ENCODE measurements around the gene ZBED4. TPM values are rescaled to one million over a fixed set of nuclear protein-coding genes. Genes with fewer than 3 reads are reported as not detected.

The ZBED4 gene
- total RNA-seq, 1 experiment from 2014 or later: 21.6 TPM

- Histone ChIP-seq H3K4me2 (ENCODE audit: low read length) (no peak overlapping the region), H3K27me3 (ENCODE audit: insufficient read depth, low read length) (no peaks in the 10 kb centered on the region), H4K20me1 (ENCODE audit: insufficient read depth) (no peaks in the 10 kb centered on the region), H3K4me1 (ENCODE audit: control insufficient read depth in 1 of 2, insufficient read depth in 2 of 2, low read length in 2 of 2) (no peaks in the 10 kb centered on the region), H3K9me3 (ENCODE audit: control insufficient read depth in 1 of 2, insufficient read depth in 1 of 2, low read depth in 1 of 2, low read length in 2 of 2) (peaks cover 0 to 6% of the 10 kb centered on the region in 2 experiments; a peak in 1 of 4 replicates), H3K27ac (ENCODE audit: low read depth, low read length) (no peak overlapping the region), H3K79me2 (ENCODE audit: insufficient read depth, low read length) (peaks cover 65% of the 10 kb centered on the region), H3K9ac (ENCODE audit: low read length) (no peak overlapping the region), H3K4me3 (replicated peaks in 1 of 2; ENCODE audit: low read depth in 1 of 2, low read length in 2 of 2) (no peak overlapping the region), H2AFZ (ENCODE audit: low read depth, low read length, poor library complexity, severe bottlenecking) (no peak overlapping the region), H3K9me2 (ENCODE audit: insufficient read depth) (no peaks in the 10 kb centered on the region), H3K36me3 (ENCODE audit: control insufficient read depth in 1 of 2, insufficient read depth in 2 of 2, low read length in 2 of 2) (peaks cover 15 to 45% of the 10 kb centered on the region in 2 experiments)
- ChIA-PET POLR2A (no interaction called here), CTCF (no interaction called here), RAD21 (ENCODE audit: low non-redundant PET in 1 of 2, low total read pairs in 2 of 2, uncharacterized antibody in 2 of 2, unreplicated experiment in 2 of 2) (no interaction called here)
- BruUV-seq (replicated peaks): no TSS peak
- intact Hi-C loops (cut with micrococcal nuclease): no loop called here
- ATAC-seq (no peak), DNase-seq (ENCODE audit: low read depth, low spot score) (no peak)
- TF ChIP-seq ATF3 (IDR thresholded peaks at IDR 0.05): no peak
- TF ChIP-seq EZH2 (IDR thresholded peaks at IDR 0.05): no peak
- TF ChIP-seq MAX (IDR thresholded peaks at IDR 0.05): no peak
- no peak for TF ChIP-seq RAD21 (IDR thresholded peaks at IDR 0.05; ENCODE audit: low read depth)
- TF ChIP-seq FOSL1 (IDR thresholded peaks at IDR 0.05; ENCODE audit: low read depth): no peak
- TF ChIP-seq EGR1 (IDR thresholded peaks at IDR 0.05; ENCODE audit: low read depth): no peak
- no peak for TF ChIP-seq SRF (IDR thresholded peaks at IDR 0.05; ENCODE audit: low read depth)
- TF ChIP-seq ZBTB33 (IDR thresholded peaks at IDR 0.05; ENCODE audit: extremely low read depth, insufficient replicate concordance, low read length): no peak
- no peak for TF ChIP-seq SP1 (IDR thresholded peaks at IDR 0.05; ENCODE audit: low read depth)
Measured at GRCh38 chr22:49883294-49883640, 29.6 kb downstream of the ZBED4 start.

DNA sequence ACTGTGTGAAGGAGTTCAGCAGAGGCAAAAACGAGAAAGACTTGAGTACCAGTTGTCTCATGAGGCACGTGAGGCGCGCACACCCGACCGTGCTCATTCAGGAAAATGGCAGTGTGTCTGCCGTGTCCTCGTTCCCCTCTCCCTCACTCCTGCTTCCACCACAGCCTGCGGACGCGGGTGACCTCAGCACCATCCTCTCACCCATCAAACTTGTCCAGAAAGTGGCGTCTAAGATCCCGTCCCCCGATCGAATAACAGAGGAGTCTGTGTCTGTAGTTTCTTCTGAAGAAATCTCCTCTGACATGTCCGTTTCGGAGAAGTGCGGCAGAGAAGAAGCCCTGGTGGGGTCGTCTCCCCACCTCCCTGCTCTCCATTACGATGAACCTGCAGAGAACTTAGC is 30.4 kb downstream of the ZBED4 start:
- no peak overlapping the region for H3K9ac ChIP-seq (ENCODE audit: low read length)
- intact Hi-C loops (cut with micrococcal nuclease): no loop called here
- H3K9me3 ChIP-seq (ENCODE audit: control insufficient read depth in 1 of 2, insufficient read depth in 1 of 2, low read depth in 1 of 2, low read length in 2 of 2): peaks cover 0 to 7% of the 10 kb centered on the region in 2 experiments; a peak in 2 of 4 replicates
- RAD21 ChIA-PET (ENCODE audit: low non-redundant PET in 1 of 2, low total read pairs in 2 of 2, uncharacterized antibody in 2 of 2, unreplicated experiment in 2 of 2): no interaction called here
- POLR2A ChIA-PET: no interaction called here
- CTCF ChIA-PET: no interaction called here
- BruUV-seq (replicated peaks): no TSS peak
- H4K20me1 ChIP-seq (ENCODE audit: insufficient read depth): no peaks in the 10 kb centered on the region
- no peak overlapping the region for H3K4me2 ChIP-seq (ENCODE audit: low read length)
- H3K27me3 ChIP-seq (ENCODE audit: insufficient read depth, low read length): no peaks in the 10 kb centered on the region
- peaks cover 18 to 49% of the 10 kb centered on the region in 2 experiments for H3K36me3 ChIP-seq (ENCODE audit: control insufficient read depth in 1 of 2, insufficient read depth in 2 of 2, low read length in 2 of 2)
- DNase-seq (ENCODE audit: low read depth, low spot score) (no peak), ATAC-seq (no peak)
- H3K27ac ChIP-seq (ENCODE audit: low read depth, low read length): no peak overlapping the region
- H3K79me2 ChIP-seq (ENCODE audit: insufficient read depth, low read length): peaks cover 69% of the 10 kb centered on the region
- no peak overlapping the region for H3K4me3 ChIP-seq (replicated peaks in 1 of 2; ENCODE audit: low read depth in 1 of 2, low read length in 2 of 2)
- no peaks in the 10 kb centered on the region for H3K9me2 ChIP-seq (ENCODE audit: insufficient read depth)
- H2AFZ ChIP-seq (ENCODE audit: low read depth, low read length, poor library complexity, severe bottlenecking): no peak overlapping the region
- no peaks in the 10 kb centered on the region for H3K4me1 ChIP-seq (ENCODE audit: control insufficient read depth in 1 of 2, insufficient read depth in 2 of 2, low read length in 2 of 2)
- TF ChIP-seq ATF3 (IDR thresholded peaks at IDR 0.05): no peak
- no peak for TF ChIP-seq SRF (IDR thresholded peaks at IDR 0.05; ENCODE audit: low read depth)
- TF ChIP-seq, protein P1, sequence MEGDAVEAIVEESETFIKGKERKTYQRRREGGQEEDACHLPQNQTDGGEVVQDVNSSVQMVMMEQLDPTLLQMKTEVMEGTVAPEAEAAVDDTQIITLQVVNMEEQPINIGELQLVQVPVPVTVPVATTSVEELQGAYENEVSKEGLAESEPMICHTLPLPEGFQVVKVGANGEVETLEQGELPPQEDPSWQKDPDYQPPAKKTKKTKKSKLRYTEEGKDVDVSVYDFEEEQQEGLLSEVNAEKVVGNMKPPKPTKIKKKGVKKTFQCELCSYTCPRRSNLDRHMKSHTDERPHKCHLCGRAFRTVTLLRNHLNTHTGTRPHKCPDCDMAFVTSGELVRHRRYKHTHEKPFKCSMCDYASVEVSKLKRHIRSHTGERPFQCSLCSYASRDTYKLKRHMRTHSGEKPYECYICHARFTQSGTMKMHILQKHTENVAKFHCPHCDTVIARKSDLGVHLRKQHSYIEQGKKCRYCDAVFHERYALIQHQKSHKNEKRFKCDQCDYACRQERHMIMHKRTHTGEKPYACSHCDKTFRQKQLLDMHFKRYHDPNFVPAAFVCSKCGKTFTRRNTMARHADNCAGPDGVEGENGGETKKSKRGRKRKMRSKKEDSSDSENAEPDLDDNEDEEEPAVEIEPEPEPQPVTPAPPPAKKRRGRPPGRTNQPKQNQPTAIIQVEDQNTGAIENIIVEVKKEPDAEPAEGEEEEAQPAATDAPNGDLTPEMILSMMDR (IDR thresholded peaks at IDR 0.05 in 2 of 3, conservative IDR thresholded peaks at IDR 0.05 in 1 of 3; ENCODE audit: borderline replicate concordance in 1 of 3, insufficient read depth in 1 of 3, low read depth in 2 of 3, low read length in 2 of 3): no peak
- no peak for TF ChIP-seq POLR2AphosphoS5 (IDR thresholded peaks at IDR 0.05; ENCODE audit: low read depth, low read length)
- TF ChIP-seq SIN3A (IDR thresholded peaks at IDR 0.05; ENCODE audit: low read depth): no peak
- TF ChIP-seq JUND (IDR thresholded peaks at IDR 0.05): no peak
- no peak for TF ChIP-seq MAX (IDR thresholded peaks at IDR 0.05)
- TF ChIP-seq CEBPB (IDR thresholded peaks at IDR 0.05; ENCODE audit: low read depth): no peak
- no peak for TF ChIP-seq SP1 (IDR thresholded peaks at IDR 0.05; ENCODE audit: low read depth)
- TF ChIP-seq EZH2 (IDR thresholded peaks at IDR 0.05): no peak
- no peak for TF ChIP-seq FOSL1 (IDR thresholded peaks at IDR 0.05; ENCODE audit: low read depth)
- no peak for TF ChIP-seq ZFX (IDR thresholded peaks at IDR 0.05)
- no peak for TF ChIP-seq POLR2A (IDR thresholded peaks at IDR 0.05; ENCODE audit: borderline replicate concordance, extremely low read depth, insufficient read depth, insufficient read length)
- no peak for TF ChIP-seq YY1 (IDR thresholded peaks at IDR 0.05; ENCODE audit: extremely low read depth, insufficient replicate concordance, low read depth, low read length)
